Measurements from ENCODE around the gene FAF1.

Gene FAF1

GRCh38 chr1:50620680-50621329 lies 339.3 kb downstream of the FAF1 start:
- H4K20me1 ChIP-seq (ENCODE audit: insufficient read depth, low read length) = no peaks in the 10 kb centered on the region
- no peaks in the 10 kb centered on the region for H3K4me1 ChIP-seq (ENCODE audit: low read length)
- H3K9ac ChIP-seq (ENCODE audit: low read length) = no peak overlapping the region
- peak; percentile 45 for TF ChIP-seq CTCF (IDR thresholded peaks at IDR 0.05; ENCODE audit: low read depth, low read length)
- TF ChIP-seq EZH2phosphoT487 (IDR thresholded peaks at IDR 0.05; ENCODE audit: low read depth) = no peak
- H3K36me3 ChIP-seq (replicated peaks; ENCODE audit: low read depth, low read length) = no peaks in the 10 kb centered on the region
- H2AFZ ChIP-seq (ENCODE audit: low read depth, low read length) = no peak overlapping the region
- H3K27ac ChIP-seq (ENCODE audit: low read length) = no peak overlapping the region
- H3K9me3 ChIP-seq (ENCODE audit: insufficient read depth, low read length) = no peaks in the 10 kb centered on the region
- no peak overlapping the region for H3K4me3 ChIP-seq (ENCODE audit: low read length)
- no peak overlapping the region for H3K4me2 ChIP-seq (ENCODE audit: low read length)
- no peaks in the 10 kb centered on the region for H3K79me2 ChIP-seq (ENCODE audit: low read length)
- H3K27me3 ChIP-seq (ENCODE audit: low read depth, low read length) = no peaks in the 10 kb centered on the region

GRCh38 chr1:50615036-50615750 lies 344.9 kb downstream of the FAF1 start:
- Histone ChIP-seq H3K9me3 (ENCODE audit: insufficient read depth, low read length) (no peaks in the 10 kb centered on the region), H2AFZ (ENCODE audit: low read depth, low read length) (no peak overlapping the region), H3K27ac (ENCODE audit: low read length) (no peak overlapping the region), H3K36me3 (replicated peaks; ENCODE audit: low read depth, low read length) (no peaks in the 10 kb centered on the region), H3K4me2 (ENCODE audit: low read length) (no peak overlapping the region), H3K27me3 (ENCODE audit: low read depth, low read length) (no peaks in the 10 kb centered on the region), H3K9ac (ENCODE audit: low read length) (no peak overlapping the region), H3K4me3 (ENCODE audit: low read length) (no peak overlapping the region), H3K4me1 (ENCODE audit: low read length) (no peaks in the 10 kb centered on the region), H4K20me1 (ENCODE audit: insufficient read depth, low read length) (no peaks in the 10 kb centered on the region), H3K79me2 (ENCODE audit: low read length) (no peaks in the 10 kb centered on the region)
- TF ChIP-seq EZH2phosphoT487 (IDR thresholded peaks at IDR 0.05; ENCODE audit: low read depth) (no peak), CTCF (IDR thresholded peaks at IDR 0.05; ENCODE audit: low read depth, low read length) (no peak)

GRCh38 chr1:50611675-50612074 lies 348.4 kb downstream of the FAF1 start:
- no peaks in the 10 kb centered on the region for H3K4me1 ChIP-seq (ENCODE audit: low read length)
- no peaks in the 10 kb centered on the region for H3K9me3 ChIP-seq (ENCODE audit: insufficient read depth, low read length)
- H3K27ac ChIP-seq (ENCODE audit: low read length) = no peak overlapping the region
- no peak overlapping the region for H3K9ac ChIP-seq (ENCODE audit: low read length)
- TF ChIP-seq EZH2phosphoT487 (IDR thresholded peaks at IDR 0.05; ENCODE audit: low read depth) (no peak), CTCF (IDR thresholded peaks at IDR 0.05; ENCODE audit: low read depth, low read length) (no peak)
- H3K4me2 ChIP-seq (ENCODE audit: low read length) = no peak overlapping the region
- no peaks in the 10 kb centered on the region for H3K27me3 ChIP-seq (ENCODE audit: low read depth, low read length)
- H4K20me1 ChIP-seq (ENCODE audit: insufficient read depth, low read length) = no peaks in the 10 kb centered on the region
- no peaks in the 10 kb centered on the region for H3K79me2 ChIP-seq (ENCODE audit: low read length)
- no peak overlapping the region for H2AFZ ChIP-seq (ENCODE audit: low read depth, low read length)
- no peaks in the 10 kb centered on the region for H3K36me3 ChIP-seq (replicated peaks; ENCODE audit: low read depth, low read length)
- no peak overlapping the region for H3K4me3 ChIP-seq (ENCODE audit: low read length)

- H3K9me3 ChIP-seq (ENCODE audit: insufficient read depth, low read length) = no peaks in the 10 kb centered on the region
- H3K27ac ChIP-seq (ENCODE audit: low read length) = no peak overlapping the region
- H2AFZ ChIP-seq (ENCODE audit: low read depth, low read length) = no peak overlapping the region
- no peaks in the 10 kb centered on the region for H4K20me1 ChIP-seq (ENCODE audit: insufficient read depth, low read length)
- H3K36me3 ChIP-seq (replicated peaks; ENCODE audit: low read depth, low read length) = no peaks in the 10 kb centered on the region
- H3K4me1 ChIP-seq (ENCODE audit: low read length) = no peaks in the 10 kb centered on the region
- no peak overlapping the region for H3K4me2 ChIP-seq (ENCODE audit: low read length)
- TF ChIP-seq CTCF (IDR thresholded peaks at IDR 0.05; ENCODE audit: low read depth, low read length) = no peak
- TF ChIP-seq EZH2phosphoT487 (IDR thresholded peaks at IDR 0.05; ENCODE audit: low read depth) = no peak
- H3K79me2 ChIP-seq (ENCODE audit: low read length) = no peaks in the 10 kb centered on the region
- H3K4me3 ChIP-seq (ENCODE audit: low read length) = no peak overlapping the region
- H3K27me3 ChIP-seq (ENCODE audit: low read depth, low read length) = no peaks in the 10 kb centered on the region
- H3K9ac ChIP-seq (ENCODE audit: low read length) = no peak overlapping the region
These were observed 349.5 kb downstream of the FAF1 start for GRCh38 chr1:50610563-50610962.

Data from OCI-LY3 (cell line).